ENCODE data around the gene RGS7.
A peak's percentile ranks its signal among the peaks of the same experiment; 100 is the strongest.
"Not testable (repeated sequence)": the region's sequence is repeated elsewhere in the genome, so short reads cannot be mapped to it uniquely, and the experiment has no call there.

Gene RGS7

GRCh38 chr1:240888039-240888786 lies 468.8 kb downstream of the RGS7 start:
- DNase-seq, result no peak

- no peak for DNase-seq
Measured at GRCh38 chr1:240883490-240883889, 473.5 kb downstream of the RGS7 start.

GRCh38 chr1:240882656-240883308 lies 474.2 kb downstream of the RGS7 start:
- not testable (repeated sequence) for DNase-seq

- no peak for DNase-seq
Measured at GRCh38 chr1:240878631-240879030, 478.4 kb downstream of the RGS7 start.

- DNase-seq, result no peak
Measured at GRCh38 chr1:240877605-240878004, 479.4 kb downstream of the RGS7 start.

- DNase-seq, result no peak
Measured at GRCh38 chr1:240876071-240876470, 480.9 kb downstream of the RGS7 start.

- no peak for DNase-seq
Measured at GRCh38 chr1:240869071-240869470, 487.9 kb downstream of the RGS7 start.

GRCh38 chr1:240866724-240867123 lies 490.3 kb downstream of the RGS7 start:
- no peak for DNase-seq

GRCh38 chr1:240860023-240860422 lies 497.0 kb downstream of the RGS7 start:
- no peak for DNase-seq

- DNase-seq, result peak; percentile 19
Measured at GRCh38 chr1:240854367-240854766, 502.6 kb downstream of the RGS7 start.

- no peak for DNase-seq
Measured at GRCh38 chr1:240847325-240847724, 509.7 kb downstream of the RGS7 start.

- DNase-seq, result no peak
Measured at GRCh38 chr1:240844486-240844885, 512.5 kb downstream of the RGS7 start.

- DNase-seq, result no peak
Measured at GRCh38 chr1:240843798-240844197, 513.2 kb downstream of the RGS7 start.

GRCh38 chr1:240836271-240836670 lies 520.7 kb downstream of the RGS7 start:
- DNase-seq, result no peak

- DNase-seq, result no peak
Measured at GRCh38 chr1:240835291-240835690, 521.7 kb downstream of the RGS7 start.

- no peak for DNase-seq
Measured at GRCh38 chr1:240833075-240833474, 523.9 kb downstream of the RGS7 start.

- DNase-seq, result no peak
Measured at GRCh38 chr1:240831922-240832321, 525.1 kb downstream of the RGS7 start.

GRCh38 chr1:240831191-240831631 lies 525.8 kb downstream of the RGS7 start:
- peak; percentile 82 for DNase-seq

GRCh38 chr1:240829487-240829886 lies 527.5 kb downstream of the RGS7 start:
- no peak for DNase-seq

GRCh38 chr1:240827786-240828185 lies 529.2 kb downstream of the RGS7 start:
- no peak for DNase-seq

GRCh38 chr1:240824238-240824637 lies 532.8 kb downstream of the RGS7 start:
- no peak for DNase-seq

- no peak for DNase-seq
Measured at GRCh38 chr1:240823357-240823756, 533.6 kb downstream of the RGS7 start.

- no peak for DNase-seq
Measured at GRCh38 chr1:240821925-240822324, 535.1 kb downstream of the RGS7 start.

GRCh38 chr1:240820816-240821215 lies 536.2 kb downstream of the RGS7 start:
- DNase-seq, result no peak

- DNase-seq, result no peak
Measured at GRCh38 chr1:240816472-240816871, 540.5 kb downstream of the RGS7 start.

Data from fibroblast of skin of right quadriceps (primary cell).